ENCODE results near the gene XAF1. TPM values are rescaled to one million over a fixed set of nuclear protein-coding genes. Genes with fewer than 3 reads are reported as not detected.

XAF1 gene
- polyA plus RNA-seq, 1 of the 3 experiments (the other 2 are of a cell fraction), result 0.03 TPM

DNA sequence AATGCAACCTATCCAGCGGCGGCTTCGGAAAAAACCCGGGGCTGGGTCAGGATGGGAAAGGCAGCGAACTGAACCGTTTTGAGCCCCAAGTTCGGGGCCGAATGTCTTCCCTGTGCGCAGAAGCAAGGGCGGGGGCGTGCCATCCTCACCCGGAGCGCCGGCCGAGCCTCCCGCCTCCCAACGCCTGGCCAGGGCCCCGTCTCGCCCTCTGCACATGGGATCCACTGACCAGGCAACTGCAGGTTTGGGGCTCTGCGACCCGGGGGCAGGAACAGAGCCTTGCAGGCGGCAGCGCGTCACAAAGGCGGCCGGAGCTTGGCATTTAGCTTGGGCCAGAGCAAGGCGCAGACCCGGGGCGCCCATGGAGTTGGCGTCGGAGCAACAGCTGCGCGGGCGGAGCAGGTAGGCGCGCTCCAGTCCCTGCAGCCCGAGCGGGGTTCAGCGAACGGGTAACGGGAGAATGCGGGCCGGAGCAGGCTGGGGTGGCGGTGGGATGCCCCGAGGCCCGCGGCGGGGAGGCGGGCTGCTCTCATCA lies 20.1 kb downstream of the XAF1 start, which contains the start of gene FBXO39:
Gene FBXO39, plus strand, starts transcription at position 345 of the 535 bp plus-strand sequence. CDS start 3,654 bp downstream, outside the sequence.
- no peaks in the 10 kb centered on the region for H3K4me1 ChIP-seq (ENCODE audit: control insufficient read depth in 1 of 2, insufficient read depth in 2 of 2, low read depth in 1 of 2, low read length in 1 of 2)
- no peak within 1 kb of the TSS for H3K4me2 ChIP-seq
- no peaks in the 10 kb centered on the region for H4K20me1 ChIP-seq (ENCODE audit: insufficient read depth)
- H3K27ac ChIP-seq (ENCODE audit: low read depth in 2 of 2, low read length in 1 of 2), result no peak within 1 kb of the TSS
- DNase-seq, result no peak
- no peaks in the 10 kb centered on the region for H3K9me2 ChIP-seq
- 8% methylated on average over 22 of the region's 49 CpGs for WGBS (ENCODE audit: low lambda C conversion rate)
- no peaks in the 10 kb centered on the region for H3F3A ChIP-seq (replicated peaks; ENCODE audit: insufficient read depth)
- H3K9ac ChIP-seq, result no peak within 1 kb of the TSS
- H3K36me3 ChIP-seq (replicated peaks in 1 of 2; ENCODE audit: control insufficient read depth in 1 of 2, insufficient read depth in 2 of 2, low read length in 1 of 2), result no peaks in the 10 kb centered on the region
- TF ChIP-seq TEAD4 (IDR thresholded peaks at IDR 0.05; ENCODE audit: borderline replicate concordance, insufficient read depth) (no peak), FOXJ3 (CRISPR knock-in tag; IDR thresholded peaks at IDR 0.05) (no peak), EZH2phosphoT487 (IDR thresholded peaks at IDR 0.05; ENCODE audit: borderline replicate concordance, low read depth) (no peak), TCF12 (IDR thresholded peaks at IDR 0.05) (no peak)
- H3K4me3 ChIP-seq (ENCODE audit: low read depth in 2 of 2, low read length in 1 of 2), result no peak within 1 kb of the TSS
- no peaks in the 10 kb centered on the region for H3K79me2 ChIP-seq (ENCODE audit: insufficient read depth)
- ChIA-PET POLR2A (no interaction called here), CTCF (no interaction called here)
- H2AFZ ChIP-seq (ENCODE audit: low read depth), result no peak within 1 kb of the TSS
- H3K27me3 ChIP-seq (ENCODE audit: insufficient read depth), result peaks cover 70% of the 10 kb centered on the region
- no peaks in the 10 kb centered on the region for H3K9me3 ChIP-seq

DNA sequence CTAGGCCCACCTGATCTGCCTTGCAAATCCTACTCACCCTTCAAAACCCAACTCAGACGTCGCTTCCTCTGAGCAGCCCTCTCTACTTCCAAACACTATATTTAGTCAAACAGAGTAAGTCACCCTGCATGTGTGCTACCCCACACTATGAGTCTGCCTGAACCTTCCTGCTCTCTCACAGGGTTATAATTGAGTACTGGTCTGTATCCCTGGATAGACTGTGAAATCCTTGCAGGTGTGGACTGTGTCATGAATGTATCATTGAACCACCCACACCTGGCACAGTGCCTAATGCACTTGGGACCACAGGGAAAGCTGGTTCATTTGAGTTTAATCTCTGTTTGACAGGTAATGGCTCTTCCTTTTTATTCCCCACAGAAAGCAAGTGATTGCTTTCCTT lies 23.6 kb downstream of the XAF1 start:
- no peak overlapping the region for H3K4me2 ChIP-seq
- peaks cover 75% of the 10 kb centered on the region for H3K27me3 ChIP-seq (ENCODE audit: insufficient read depth)
- ChIA-PET CTCF (no interaction called here), POLR2A (no interaction called here)
- TF ChIP-seq RFX5 (IDR thresholded peaks at IDR 0.05; ENCODE audit: low read length) (no peak), ELF1 (IDR thresholded peaks at IDR 0.05) (no peak), GATA2 (CRISPR knock-in tag; IDR thresholded peaks at IDR 0.05) (no peak), RAD21 (IDR thresholded peaks at IDR 0.05; ENCODE audit: low read length) (no peak)
- H2AFZ ChIP-seq (ENCODE audit: low read depth), result no peak overlapping the region
- no peaks in the 10 kb centered on the region for H3K36me3 ChIP-seq (replicated peaks in 1 of 2; ENCODE audit: control insufficient read depth in 1 of 2, insufficient read depth in 2 of 2, low read length in 1 of 2)
- H3K79me2 ChIP-seq (ENCODE audit: insufficient read depth), result no peaks in the 10 kb centered on the region
- H3K9me3 ChIP-seq, result no peaks in the 10 kb centered on the region
- DNase-seq, result no peak
- H4K20me1 ChIP-seq (ENCODE audit: insufficient read depth), result no peaks in the 10 kb centered on the region
- H3K4me1 ChIP-seq (ENCODE audit: control insufficient read depth in 1 of 2, insufficient read depth in 2 of 2, low read depth in 1 of 2, low read length in 1 of 2), result no peaks in the 10 kb centered on the region
- no peaks in the 10 kb centered on the region for H3F3A ChIP-seq (replicated peaks; ENCODE audit: insufficient read depth)
- no peak overlapping the region for H3K4me3 ChIP-seq (ENCODE audit: low read depth in 2 of 2, low read length in 1 of 2)
- 0% methylated on average over 2 of the region's 2 CpGs for WGBS (ENCODE audit: low lambda C conversion rate)
- no peak overlapping the region for H3K27ac ChIP-seq (ENCODE audit: low read depth in 2 of 2, low read length in 1 of 2)
- no peaks in the 10 kb centered on the region for H3K9me2 ChIP-seq
- no peak overlapping the region for H3K9ac ChIP-seq

DNA sequence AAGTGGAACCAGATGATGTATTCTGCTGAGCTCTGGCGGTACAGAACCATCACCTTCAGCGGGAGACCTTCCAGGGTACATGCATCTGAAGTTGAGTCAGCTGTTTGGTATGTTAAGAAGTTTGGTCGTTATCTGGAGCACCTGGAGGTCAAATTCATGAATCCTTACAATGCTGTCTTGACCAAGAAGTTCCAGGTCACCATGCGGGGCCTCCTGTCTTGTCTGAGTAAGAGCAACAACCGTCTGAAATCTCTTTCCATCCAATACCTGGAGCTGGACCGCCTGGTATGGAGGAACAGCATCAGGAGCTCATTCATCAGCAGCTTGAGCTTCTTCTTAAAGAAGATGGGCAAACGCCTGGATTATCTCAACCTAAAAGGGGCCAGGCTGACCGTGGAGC lies 24.2 kb downstream of the XAF1 start:
- Histone ChIP-seq H3K9me3 (no peaks in the 10 kb centered on the region), H3K4me3 (ENCODE audit: low read depth in 2 of 2, low read length in 1 of 2) (no peak overlapping the region), H3K27ac (ENCODE audit: low read depth in 2 of 2, low read length in 1 of 2) (no peak overlapping the region), H3K36me3 (replicated peaks in 1 of 2; ENCODE audit: control insufficient read depth in 1 of 2, insufficient read depth in 2 of 2, low read length in 1 of 2) (no peaks in the 10 kb centered on the region), H3F3A (replicated peaks; ENCODE audit: insufficient read depth) (no peaks in the 10 kb centered on the region), H3K4me2 (no peak overlapping the region), H3K4me1 (ENCODE audit: control insufficient read depth in 1 of 2, insufficient read depth in 2 of 2, low read depth in 1 of 2, low read length in 1 of 2) (no peaks in the 10 kb centered on the region), H2AFZ (ENCODE audit: low read depth) (no peak overlapping the region), H4K20me1 (ENCODE audit: insufficient read depth) (no peaks in the 10 kb centered on the region), H3K9me2 (no peaks in the 10 kb centered on the region), H3K27me3 (ENCODE audit: insufficient read depth) (peaks cover 69% of the 10 kb centered on the region), H3K79me2 (ENCODE audit: insufficient read depth) (no peaks in the 10 kb centered on the region), H3K9ac (no peak overlapping the region)
- WGBS (ENCODE audit: low lambda C conversion rate), result 6% methylated on average over 8 of the region's 8 CpGs
- CTCF ChIA-PET, result no interaction called here
- POLR2A ChIA-PET, result no interaction called here
- no peak for DNase-seq
- no peak for TF ChIP-seq SIN3A (IDR thresholded peaks at IDR 0.05; ENCODE audit: borderline replicate concordance, low read depth, low read length)
- no peak for TF ChIP-seq SMC3 (IDR thresholded peaks at IDR 0.05; ENCODE audit: low read depth, low read length)
- TF ChIP-seq TCF12 (IDR thresholded peaks at IDR 0.05), result no peak
- TF ChIP-seq YY1 (IDR thresholded peaks at IDR 0.05; ENCODE audit: low read depth), result no peak
- TF ChIP-seq GABPA (IDR thresholded peaks at IDR 0.05; ENCODE audit: low read depth), result no peak
- no peak for TF ChIP-seq NRF1 (IDR thresholded peaks at IDR 0.05; ENCODE audit: low read depth, low read length)
- no peak for TF ChIP-seq CHD2 (IDR thresholded peaks at IDR 0.05; ENCODE audit: low read length, partially characterized antibody)
- TF ChIP-seq RFX5 (IDR thresholded peaks at IDR 0.05; ENCODE audit: low read length), result no peak
- no peak for TF ChIP-seq MAX (IDR thresholded peaks at IDR 0.05; ENCODE audit: low read depth)
- TF ChIP-seq RCOR1 (IDR thresholded peaks at IDR 0.05; ENCODE audit: low read length), result no peak
- no peak for TF ChIP-seq JUND (IDR thresholded peaks at IDR 0.05)
- TF ChIP-seq, protein P1, sequence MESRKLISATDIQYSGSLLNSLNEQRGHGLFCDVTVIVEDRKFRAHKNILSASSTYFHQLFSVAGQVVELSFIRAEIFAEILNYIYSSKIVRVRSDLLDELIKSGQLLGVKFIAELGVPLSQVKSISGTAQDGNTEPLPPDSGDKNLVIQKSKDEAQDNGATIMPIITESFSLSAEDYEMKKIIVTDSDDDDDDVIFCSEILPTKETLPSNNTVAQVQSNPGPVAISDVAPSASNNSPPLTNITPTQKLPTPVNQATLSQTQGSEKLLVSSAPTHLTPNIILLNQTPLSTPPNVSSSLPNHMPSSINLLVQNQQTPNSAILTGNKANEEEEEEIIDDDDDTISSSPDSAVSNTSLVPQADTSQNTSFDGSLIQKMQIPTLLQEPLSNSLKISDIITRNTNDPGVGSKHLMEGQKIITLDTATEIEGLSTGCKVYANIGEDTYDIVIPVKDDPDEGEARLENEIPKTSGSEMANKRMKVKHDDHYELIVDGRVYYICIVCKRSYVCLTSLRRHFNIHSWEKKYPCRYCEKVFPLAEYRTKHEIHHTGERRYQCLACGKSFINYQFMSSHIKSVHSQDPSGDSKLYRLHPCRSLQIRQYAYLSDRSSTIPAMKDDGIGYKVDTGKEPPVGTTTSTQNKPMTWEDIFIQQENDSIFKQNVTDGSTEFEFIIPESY (IDR thresholded peaks at IDR 0.05; ENCODE audit: borderline replicate concordance, low read depth), result no peak
- no peak for TF ChIP-seq TEAD4 (IDR thresholded peaks at IDR 0.05; ENCODE audit: borderline replicate concordance, insufficient read depth)
- TF ChIP-seq TAF1 (IDR thresholded peaks at IDR 0.05; ENCODE audit: borderline replicate concordance, low read depth, low read length), result no peak
- no peak for TF ChIP-seq PBX3 (IDR thresholded peaks at IDR 0.05)
- TF ChIP-seq, protein P2, sequence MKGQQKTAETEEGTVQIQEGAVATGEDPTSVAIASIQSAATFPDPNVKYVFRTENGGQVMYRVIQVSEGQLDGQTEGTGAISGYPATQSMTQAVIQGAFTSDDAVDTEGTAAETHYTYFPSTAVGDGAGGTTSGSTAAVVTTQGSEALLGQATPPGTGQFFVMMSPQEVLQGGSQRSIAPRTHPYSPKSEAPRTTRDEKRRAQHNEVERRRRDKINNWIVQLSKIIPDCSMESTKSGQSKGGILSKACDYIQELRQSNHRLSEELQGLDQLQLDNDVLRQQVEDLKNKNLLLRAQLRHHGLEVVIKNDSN (IDR thresholded peaks at IDR 0.05; ENCODE audit: borderline replicate concordance, low read depth), result no peak

All from SK-N-SH (cell line).